ENCODE measurements around the gene DIAPH2.

- TF ChIP-seq CTCF (conservative IDR thresholded peaks at IDR 0.05; ENCODE audit: low read depth, low read length) (no peak), EZH2 (IDR thresholded peaks at IDR 0.05; ENCODE audit: borderline replicate concordance, low read depth, low read length, poor library complexity, severe bottlenecking) (no peak)
Measured at GRCh38 chrX:97471071-97471470, 786.4 kb downstream of the DIAPH2 start.
